ENCODE results near the gene GLIS1.

GLIS1 gene

GRCh38 chr1:53716150-53716549, 22.8 kb downstream of the GLIS1 start:
- DNase-seq (ENCODE audit: extremely low spot score) = no peak
- POLR2A ChIA-PET = interaction anchor here (1.0 to 1.6 kb wide), 4 partner anchors 14 to 122 kb away, joined by 3 to 5 read pairs (median 4); partner anchors contain the start of gene NDC1
- CTCF ChIA-PET = interaction anchor here (0.6 to 2.0 kb wide), 26 partner anchors 9 to 324 kb away, joined by 3 to 19 read pairs (median 4); no protein-coding TSS in a partner anchor
- no peak for TF ChIP-seq SUZ12 (IDR thresholded peaks at IDR 0.05)
- TF ChIP-seq HDGF (IDR thresholded peaks at IDR 0.05; ENCODE audit: borderline replicate concordance) = no peak
- TF ChIP-seq, protein P1, sequence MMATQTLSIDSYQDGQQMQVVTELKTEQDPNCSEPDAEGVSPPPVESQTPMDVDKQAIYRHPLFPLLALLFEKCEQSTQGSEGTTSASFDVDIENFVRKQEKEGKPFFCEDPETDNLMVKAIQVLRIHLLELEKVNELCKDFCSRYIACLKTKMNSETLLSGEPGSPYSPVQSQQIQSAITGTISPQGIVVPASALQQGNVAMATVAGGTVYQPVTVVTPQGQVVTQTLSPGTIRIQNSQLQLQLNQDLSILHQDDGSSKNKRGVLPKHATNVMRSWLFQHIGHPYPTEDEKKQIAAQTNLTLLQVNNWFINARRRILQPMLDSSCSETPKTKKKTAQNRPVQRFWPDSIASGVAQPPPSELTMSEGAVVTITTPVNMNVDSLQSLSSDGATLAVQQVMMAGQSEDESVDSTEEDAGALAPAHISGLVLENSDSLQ (IDR thresholded peaks at IDR 0.05) = no peak
- TF ChIP-seq ELF4 (IDR thresholded peaks at IDR 0.05) = no peak
- TF ChIP-seq NFRKB (IDR thresholded peaks at IDR 0.05) = no peak
- TF ChIP-seq BHLHE40 (IDR thresholded peaks at IDR 0.05; ENCODE audit: borderline replicate concordance) = no peak
- TF ChIP-seq FOXK2 (IDR thresholded peaks at IDR 0.05) = no peak
- TF ChIP-seq SP1 (IDR thresholded peaks at IDR 0.05) = no peak

- CTCF ChIA-PET = interaction anchor here (0.6 to 2.0 kb wide), 25 partner anchors 8 to 323 kb away, joined by 3 to 19 read pairs (median 4); no protein-coding TSS in a partner anchor
- DNase-seq (ENCODE audit: extremely low spot score) = peak; percentile 77
- POLR2A ChIA-PET = interaction anchor here (1.0 to 1.6 kb wide), 4 partner anchors 14 to 123 kb away, joined by 3 to 5 read pairs (median 4); partner anchors contain the start of gene NDC1
- no peak for TF ChIP-seq ZNF384 (IDR thresholded peaks at IDR 0.05)
- TF ChIP-seq FOXA1 (IDR thresholded peaks at IDR 0.05) = no peak
- no peak for TF ChIP-seq SUZ12 (IDR thresholded peaks at IDR 0.05)
- TF ChIP-seq FOXK2 (IDR thresholded peaks at IDR 0.05) = no peak
- TF ChIP-seq, protein P1 (IDR thresholded peaks at IDR 0.05) = no peak
- no peak for TF ChIP-seq CTBP1 (IDR thresholded peaks at IDR 0.05; ENCODE audit: borderline replicate concordance)
- no peak for TF ChIP-seq BHLHE40 (IDR thresholded peaks at IDR 0.05; ENCODE audit: borderline replicate concordance)
- no peak for TF ChIP-seq HDGF (IDR thresholded peaks at IDR 0.05; ENCODE audit: borderline replicate concordance)
- TF ChIP-seq ELF4 (IDR thresholded peaks at IDR 0.05) = no peak
- no peak for TF ChIP-seq TARDBP (IDR thresholded peaks at IDR 0.05)
- no peak for TF ChIP-seq L3MBTL2 (conservative IDR thresholded peaks at IDR 0.05)
- no peak for TF ChIP-seq LEF1 (IDR thresholded peaks at IDR 0.05; ENCODE audit: borderline replicate concordance)
- TF ChIP-seq FOXM1 (IDR thresholded peaks at IDR 0.05; ENCODE audit: borderline replicate concordance) = no peak
- no peak for TF ChIP-seq SP1 (IDR thresholded peaks at IDR 0.05)
- no peak for TF ChIP-seq ARNT (IDR thresholded peaks at IDR 0.05)
- no peak for TF ChIP-seq NFRKB (IDR thresholded peaks at IDR 0.05)
Measured at GRCh38 chr1:53715478-53715877, 23.5 kb downstream of the GLIS1 start.

GRCh38 chr1:53712276-53712675, 26.7 kb downstream of the GLIS1 start:
- POLR2A ChIA-PET = no interaction called here
- CTCF ChIA-PET = no interaction called here
- DNase-seq (ENCODE audit: extremely low spot score) = no peak
- TF ChIP-seq ELF4 (IDR thresholded peaks at IDR 0.05) = no peak
- no peak for TF ChIP-seq ZNF384 (IDR thresholded peaks at IDR 0.05)
- TF ChIP-seq FOXK2 (IDR thresholded peaks at IDR 0.05) = no peak
- TF ChIP-seq HDGF (IDR thresholded peaks at IDR 0.05; ENCODE audit: borderline replicate concordance) = no peak
- TF ChIP-seq L3MBTL2 (conservative IDR thresholded peaks at IDR 0.05) = no peak
- no peak for TF ChIP-seq SP1 (IDR thresholded peaks at IDR 0.05)
- no peak for TF ChIP-seq SUZ12 (IDR thresholded peaks at IDR 0.05)
- TF ChIP-seq FOXM1 (IDR thresholded peaks at IDR 0.05; ENCODE audit: borderline replicate concordance) = no peak
- no peak for TF ChIP-seq CTBP1 (IDR thresholded peaks at IDR 0.05; ENCODE audit: borderline replicate concordance)
- TF ChIP-seq TARDBP (IDR thresholded peaks at IDR 0.05) = no peak
- TF ChIP-seq ARNT (IDR thresholded peaks at IDR 0.05) = no peak
- no peak for TF ChIP-seq BHLHE40 (IDR thresholded peaks at IDR 0.05; ENCODE audit: borderline replicate concordance)
- TF ChIP-seq, protein P1 (IDR thresholded peaks at IDR 0.05) = no peak
- no peak for TF ChIP-seq LEF1 (IDR thresholded peaks at IDR 0.05; ENCODE audit: borderline replicate concordance)
- TF ChIP-seq FOXA1 (IDR thresholded peaks at IDR 0.05) = no peak
- TF ChIP-seq NFRKB (IDR thresholded peaks at IDR 0.05) = no peak

GRCh38 chr1:53710584-53710983, 28.4 kb downstream of the GLIS1 start:
- ChIA-PET CTCF (no interaction called here), POLR2A (no interaction called here)
- no peak for DNase-seq (ENCODE audit: extremely low spot score)
- TF ChIP-seq FOXA1 (IDR thresholded peaks at IDR 0.05) (no peak), HDGF (IDR thresholded peaks at IDR 0.05; ENCODE audit: borderline replicate concordance) (no peak), LEF1 (IDR thresholded peaks at IDR 0.05; ENCODE audit: borderline replicate concordance) (no peak), SP1 (IDR thresholded peaks at IDR 0.05) (no peak), ELF4 (IDR thresholded peaks at IDR 0.05) (no peak), SUZ12 (IDR thresholded peaks at IDR 0.05) (no peak), ARNT (IDR thresholded peaks at IDR 0.05) (no peak), BHLHE40 (IDR thresholded peaks at IDR 0.05; ENCODE audit: borderline replicate concordance) (no peak), ZNF384 (IDR thresholded peaks at IDR 0.05) (no peak)
- TF ChIP-seq, protein P1 (IDR thresholded peaks at IDR 0.05) = no peak

- POLR2A ChIA-PET = no interaction called here
- DNase-seq (ENCODE audit: extremely low spot score) = no peak
- CTCF ChIA-PET = interaction anchor here (0.6 kb wide), 1 partner anchor 286 kb away, joined by 3 read pairs; no protein-coding TSS in a partner anchor
- TF ChIP-seq NFRKB (IDR thresholded peaks at IDR 0.05) = no peak
- no peak for TF ChIP-seq FOXK2 (IDR thresholded peaks at IDR 0.05)
- no peak for TF ChIP-seq TARDBP (IDR thresholded peaks at IDR 0.05)
- TF ChIP-seq BHLHE40 (IDR thresholded peaks at IDR 0.05; ENCODE audit: borderline replicate concordance) = no peak
- no peak for TF ChIP-seq L3MBTL2 (conservative IDR thresholded peaks at IDR 0.05)
- no peak for TF ChIP-seq ZNF384 (IDR thresholded peaks at IDR 0.05)
- no peak for TF ChIP-seq LEF1 (IDR thresholded peaks at IDR 0.05; ENCODE audit: borderline replicate concordance)
- no peak for TF ChIP-seq FOXM1 (IDR thresholded peaks at IDR 0.05; ENCODE audit: borderline replicate concordance)
- TF ChIP-seq FOXA1 (IDR thresholded peaks at IDR 0.05) = no peak
- TF ChIP-seq ARNT (IDR thresholded peaks at IDR 0.05) = no peak
- TF ChIP-seq SP1 (IDR thresholded peaks at IDR 0.05) = no peak
- TF ChIP-seq, protein P1 (IDR thresholded peaks at IDR 0.05) = no peak
- TF ChIP-seq SUZ12 (IDR thresholded peaks at IDR 0.05) = no peak
- TF ChIP-seq CTBP1 (IDR thresholded peaks at IDR 0.05; ENCODE audit: borderline replicate concordance) = no peak
- TF ChIP-seq ELF4 (IDR thresholded peaks at IDR 0.05) = no peak
Measured at GRCh38 chr1:53708687-53709086, 30.3 kb downstream of the GLIS1 start.
